Measurements from ENCODE around the gene VSNL1. TPM values are rescaled to one million over a fixed set of nuclear protein-coding genes. Genes with fewer than 3 reads are reported as not detected.

VSNL1 gene
- polyA plus RNA-seq, 1 of the 3 experiments (the other 2 are of a cell fraction): 1.3 TPM

- Histone ChIP-seq H3F3A (replicated peaks; ENCODE audit: insufficient read depth) (peaks cover 30% of the 10 kb centered on the region), H2AFZ (ENCODE audit: low read depth) (no peak overlapping the region), H3K9me3 (no peaks in the 10 kb centered on the region), H4K20me1 (ENCODE audit: insufficient read depth) (no peaks in the 10 kb centered on the region), H3K4me3 (ENCODE audit: low read depth in 2 of 2, low read length in 1 of 2) (no peak overlapping the region), H3K79me2 (ENCODE audit: insufficient read depth) (no peaks in the 10 kb centered on the region), H3K27me3 (ENCODE audit: insufficient read depth) (no peaks in the 10 kb centered on the region), H3K4me1 (ENCODE audit: control insufficient read depth in 1 of 2, insufficient read depth in 2 of 2, low read depth in 1 of 2, low read length in 1 of 2) (peaks cover 0 to 32% of the 10 kb centered on the region in 2 experiments; a peak in 1 of 4 replicates), H3K36me3 (replicated peaks in 1 of 2; ENCODE audit: control insufficient read depth in 1 of 2, insufficient read depth in 2 of 2, low read length in 1 of 2) (no peaks in the 10 kb centered on the region), H3K27ac (ENCODE audit: low read depth in 2 of 2, low read length in 1 of 2) (peak overlapping the region in 1 of 2 experiments; percentile 56; a peak in 2 of 4 replicates), H3K9me2 (no peaks in the 10 kb centered on the region), H3K4me2 (0 out of 2 replicates have a peak overlapping the region, but pooled peaks have one; percentile 34), H3K9ac (no peak overlapping the region)
- TF ChIP-seq RCOR1 (IDR thresholded peaks at IDR 0.05; ENCODE audit: low read length) (no peak), EZH2phosphoT487 (IDR thresholded peaks at IDR 0.05; ENCODE audit: borderline replicate concordance, low read depth) (no peak), TCF12 (IDR thresholded peaks at IDR 0.05) (no peak), RFX5 (IDR thresholded peaks at IDR 0.05; ENCODE audit: low read length) (no peak), SMC3 (IDR thresholded peaks at IDR 0.05; ENCODE audit: low read depth, low read length) (no peak), FOXJ3 (CRISPR knock-in tag; IDR thresholded peaks at IDR 0.05) (no peak), TAF1 (IDR thresholded peaks at IDR 0.05; ENCODE audit: borderline replicate concordance, low read depth, low read length) (no peak), CTCF (IDR thresholded peaks at IDR 0.05) (no peak), FOSL2 (IDR thresholded peaks at IDR 0.05; ENCODE audit: borderline replicate concordance, low read depth) (no peak), ELF1 (IDR thresholded peaks at IDR 0.05) (no peak)
- DNase-seq: no peak
- CTCF ChIA-PET: interaction anchor here (0.6 to 4.0 kb wide), 8 partner anchors 10 to 1766 kb away, joined by 3 to 21 read pairs (median 4); no protein-coding TSS in a partner anchor
- WGBS (ENCODE audit: low lambda C conversion rate): 85% methylated on average over 1 of the region's 1 CpG
- POLR2A ChIA-PET: no interaction called here
These were observed 75.9 kb downstream of the VSNL1 start for GRCh38 chr2:17616405-17616804.

- no peak for DNase-seq
- Histone ChIP-seq H3F3A (replicated peaks; ENCODE audit: insufficient read depth) (peaks cover 33% of the 10 kb centered on the region), H3K4me2 (no peak overlapping the region), H3K79me2 (ENCODE audit: insufficient read depth) (no peaks in the 10 kb centered on the region), H3K27me3 (ENCODE audit: insufficient read depth) (no peaks in the 10 kb centered on the region), H4K20me1 (ENCODE audit: insufficient read depth) (no peaks in the 10 kb centered on the region), H2AFZ (ENCODE audit: low read depth) (no peak overlapping the region), H3K9me3 (no peaks in the 10 kb centered on the region), H3K4me1 (ENCODE audit: control insufficient read depth in 1 of 2, insufficient read depth in 2 of 2, low read depth in 1 of 2, low read length in 1 of 2) (peaks cover under 1 to 40% of the 10 kb centered on the region in 2 experiments; a peak in 2 of 4 replicates), H3K9me2 (no peaks in the 10 kb centered on the region), H3K9ac (no peak overlapping the region), H3K36me3 (replicated peaks in 1 of 2; ENCODE audit: control insufficient read depth in 1 of 2, insufficient read depth in 2 of 2, low read length in 1 of 2) (no peaks in the 10 kb centered on the region), H3K4me3 (ENCODE audit: low read depth in 2 of 2, low read length in 1 of 2) (no peak overlapping the region), H3K27ac (ENCODE audit: low read depth in 2 of 2, low read length in 1 of 2) (no peak overlapping the region)
- ChIA-PET POLR2A (no interaction called here), CTCF (interaction anchor here (0.6 to 4.0 kb wide), 5 partner anchors 9 to 53 kb away, joined by 3 to 21 read pairs (median 4); no protein-coding TSS in a partner anchor)
- no peak for TF ChIP-seq SIN3A (IDR thresholded peaks at IDR 0.05; ENCODE audit: borderline replicate concordance, low read depth, low read length)
- TF ChIP-seq USF2 (IDR thresholded peaks at IDR 0.05; ENCODE audit: borderline replicate concordance, low read depth, low read length): no peak
- TF ChIP-seq PBX3 (IDR thresholded peaks at IDR 0.05): no peak
- no peak for TF ChIP-seq FOSL2 (IDR thresholded peaks at IDR 0.05; ENCODE audit: borderline replicate concordance, low read depth)
- no peak for TF ChIP-seq NRF1 (IDR thresholded peaks at IDR 0.05; ENCODE audit: low read depth, low read length)
- TF ChIP-seq CHD2 (IDR thresholded peaks at IDR 0.05; ENCODE audit: low read length, partially characterized antibody): no peak
- no peak for TF ChIP-seq YY1 (IDR thresholded peaks at IDR 0.05; ENCODE audit: low read depth)
- TF ChIP-seq MXI1 (IDR thresholded peaks at IDR 0.05; ENCODE audit: low read depth, low read length): no peak
- 67% methylated on average over 5 of the region's 5 CpGs for WGBS (ENCODE audit: low lambda C conversion rate)
These were observed 77.0 kb downstream of the VSNL1 start for GRCh38 chr2:17617516-17617915.

Measured in SK-N-SH (cell line).